Astrocyte (in vitro differentiated cells and primary cell): ENCODE measurements around the gene AKAP13. TPM values are rescaled to one million over a fixed set of nuclear protein-coding genes. Genes with fewer than 3 reads are reported as not detected.

ENCODE experiments used
- DNase-seq: peaks from one replicate; pipeline ENCODE4 v3.0.0-alpha.2; 2010; ENCODE audit warnings: low read depth
- FAIRE-seq: peaks from 2 replicates; lab custom pipeline; 2011; peaks lifted over from hg19 to GRCh38; lab: Jason Lieb, UNC
- H2AFZ ChIP-seq: 2 replicates; pipeline ENCODE4 v1.6.0; 2012; ENCODE audit warnings: low read depth, low read length, inconsistent platforms
- H3K27ac ChIP-seq: 2 replicates; pipeline ENCODE4 v1.5.1; 2011; ENCODE audit warnings: low read depth, low read length, inconsistent platforms
- H3K27me3 ChIP-seq: 2 replicates; pipeline ENCODE4 v1.6.0; 2011; ENCODE audit warnings: low read length, inconsistent platforms; ENCODE audit not compliant: insufficient read depth
- H3K36me3 ChIP-seq: 2 replicates; pipeline ENCODE4 v1.5.1; 2011; ENCODE audit warnings: low read length, inconsistent platforms; ENCODE audit not compliant: insufficient read depth
- H3K4me1 ChIP-seq: 2 replicates; pipeline ENCODE4 v1.5.1; 2011; ENCODE audit warnings: low read length, inconsistent platforms; ENCODE audit not compliant: insufficient read depth
- H3K4me2 ChIP-seq: 2 replicates; pipeline ENCODE4 v1.6.0; 2012; ENCODE audit warnings: low read length, inconsistent platforms
- H3K4me3 ChIP-seq: 2 replicates; pipeline ENCODE4 v1.5.1; 2011; ENCODE audit warnings: low read depth, mild to moderate bottlenecking, low read length, inconsistent platforms; ENCODE audit not compliant: insufficient read depth
- H3K79me2 ChIP-seq: 2 replicates; pipeline ENCODE4 v1.6.0; 2012; ENCODE audit warnings: mild to moderate bottlenecking, low read length, inconsistent platforms; ENCODE audit not compliant: insufficient read depth
- H3K9ac ChIP-seq: 2 replicates; pipeline ENCODE4 v1.6.0; 2012; ENCODE audit warnings: mild to moderate bottlenecking, low read length, inconsistent platforms
- H3K9me3 ChIP-seq: 2 replicates; pipeline ENCODE4 v1.5.1; 2012; ENCODE audit warnings: low read depth, mild to moderate bottlenecking, low read length, inconsistent platforms; ENCODE audit not compliant: insufficient read depth
- H4K20me1 ChIP-seq: 2 replicates; pipeline ENCODE4 v1.6.0; 2012; ENCODE audit warnings: low read length, inconsistent platforms; ENCODE audit not compliant: insufficient read depth
- H3K27ac Mint-ChIP-seq: one replicate; pipeline ENCODE4 v1.8.0; 2021; ENCODE audit warnings: mild to moderate bottlenecking, mixed read lengths; ENCODE audit not compliant: unreplicated experiment
- H3K27me3 Mint-ChIP-seq: one replicate; pipeline ENCODE4 v1.8.0; 2021; ENCODE audit warnings: low read depth, mixed read lengths; ENCODE audit not compliant: unreplicated experiment
- H3K36me3 Mint-ChIP-seq: one replicate; pipeline ENCODE4 v1.8.0; 2021; ENCODE audit warnings: low read depth, mixed read lengths; ENCODE audit not compliant: unreplicated experiment
- H3K4me1 Mint-ChIP-seq: one replicate; pipeline ENCODE4 v1.8.0; 2021; ENCODE audit warnings: low read depth, mixed read lengths; ENCODE audit not compliant: unreplicated experiment
- H3K4me3 Mint-ChIP-seq: one replicate; pipeline ENCODE4 v1.8.0; 2021; ENCODE audit warnings: mild to moderate bottlenecking, moderate library complexity, mixed read lengths; ENCODE audit not compliant: unreplicated experiment
- H3K9me3 Mint-ChIP-seq: one replicate; pipeline ENCODE4 v1.8.0; 2021; ENCODE audit warnings: mild to moderate bottlenecking, mixed read lengths; ENCODE audit not compliant: unreplicated experiment
- EZH2 ChIP-seq: IDR thresholded peaks from 2 replicates; pipeline ENCODE4 v1.6.1; 2012; ENCODE audit warnings: mild to moderate bottlenecking, low read length, inconsistent platforms; ENCODE audit not compliant: insufficient read depth
- total RNA-seq: library from RNA; stranded (reverse); gene quantifications from 2 replicates; pipeline ENCODE4 v1.2.1, GENCODE V29; 2021
- TF ChIP-seq, protein P1 (sequence below): IDR thresholded peaks from 2 replicates; pipeline ENCODE4 v1.5.1; 2011; ENCODE audit warnings: low read depth, mild to moderate bottlenecking, inconsistent platforms, low read length, moderate library complexity; ENCODE audit not compliant: insufficient read depth

Gene AKAP13
- total RNA-seq, 1 donor from 2014 or later: 98.2 TPM

DNA sequence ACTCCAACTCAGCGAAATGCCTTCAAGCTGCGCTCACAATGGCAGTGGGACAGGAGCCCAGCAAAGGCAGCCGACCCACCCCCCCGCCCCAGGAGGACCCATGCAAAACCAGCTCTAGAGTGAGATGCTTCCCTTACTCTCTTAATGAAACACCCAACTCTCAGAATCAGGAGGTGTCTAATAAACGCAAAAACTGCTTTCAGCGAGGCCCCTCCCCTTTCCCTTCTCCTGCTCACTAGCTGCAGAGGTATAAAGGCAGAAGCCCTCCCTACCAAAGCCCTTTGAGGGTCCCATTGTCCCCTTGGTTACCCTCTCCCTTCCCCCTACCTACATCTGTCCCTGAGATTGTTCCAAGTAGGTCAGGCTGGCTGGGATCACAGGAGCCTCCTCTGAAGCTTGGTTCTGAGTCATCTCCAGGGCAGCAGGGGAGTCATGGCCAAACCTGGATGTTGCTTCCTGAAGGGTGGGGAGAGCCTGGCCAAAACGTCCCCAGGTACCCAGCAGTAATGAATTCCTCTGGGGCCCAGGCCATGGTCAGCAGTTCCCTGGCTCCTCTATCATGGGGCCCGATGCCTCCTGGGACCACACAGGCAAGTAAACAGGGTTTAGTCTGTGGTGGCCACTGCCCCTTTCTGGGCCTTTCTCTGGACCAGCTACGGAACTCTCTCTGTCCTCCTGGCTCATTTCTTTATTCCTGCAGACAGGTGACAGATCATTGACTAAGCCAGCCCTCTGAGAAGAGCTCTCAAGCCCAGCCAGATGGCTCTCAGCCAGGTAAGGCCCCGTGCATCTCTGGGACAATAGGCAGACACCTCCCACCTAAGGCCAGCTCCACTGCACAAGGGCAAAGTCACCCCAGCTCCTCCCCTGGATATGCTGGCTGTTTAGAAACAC is 405.7 kb downstream of the AKAP13 start:
- H2AFZ ChIP-seq: peak overlapping the region; percentile 46
- H3K27me3 ChIP-seq: no peaks in the 10 kb centered on the region
- peaks cover 41% of the 10 kb centered on the region for H4K20me1 ChIP-seq
- Mint-ChIP-seq H3K4me3 (peak overlapping the region; percentile 64), H3K36me3 (peaks cover 6% of the 10 kb centered on the region), H3K4me1 (peaks cover 27% of the 10 kb centered on the region), H3K27me3 (no peaks in the 10 kb centered on the region), H3K27ac (peak overlapping the region; percentile 90), H3K9me3 (no peaks in the 10 kb centered on the region)
- H3K79me2 ChIP-seq: peaks cover 75% of the 10 kb centered on the region
- no peaks in the 10 kb centered on the region for H3K9me3 ChIP-seq
- H3K4me1 ChIP-seq: peaks cover 22% of the 10 kb centered on the region
- no peak for TF ChIP-seq EZH2
- TF ChIP-seq, protein P1, sequence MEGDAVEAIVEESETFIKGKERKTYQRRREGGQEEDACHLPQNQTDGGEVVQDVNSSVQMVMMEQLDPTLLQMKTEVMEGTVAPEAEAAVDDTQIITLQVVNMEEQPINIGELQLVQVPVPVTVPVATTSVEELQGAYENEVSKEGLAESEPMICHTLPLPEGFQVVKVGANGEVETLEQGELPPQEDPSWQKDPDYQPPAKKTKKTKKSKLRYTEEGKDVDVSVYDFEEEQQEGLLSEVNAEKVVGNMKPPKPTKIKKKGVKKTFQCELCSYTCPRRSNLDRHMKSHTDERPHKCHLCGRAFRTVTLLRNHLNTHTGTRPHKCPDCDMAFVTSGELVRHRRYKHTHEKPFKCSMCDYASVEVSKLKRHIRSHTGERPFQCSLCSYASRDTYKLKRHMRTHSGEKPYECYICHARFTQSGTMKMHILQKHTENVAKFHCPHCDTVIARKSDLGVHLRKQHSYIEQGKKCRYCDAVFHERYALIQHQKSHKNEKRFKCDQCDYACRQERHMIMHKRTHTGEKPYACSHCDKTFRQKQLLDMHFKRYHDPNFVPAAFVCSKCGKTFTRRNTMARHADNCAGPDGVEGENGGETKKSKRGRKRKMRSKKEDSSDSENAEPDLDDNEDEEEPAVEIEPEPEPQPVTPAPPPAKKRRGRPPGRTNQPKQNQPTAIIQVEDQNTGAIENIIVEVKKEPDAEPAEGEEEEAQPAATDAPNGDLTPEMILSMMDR: no peak
- no peak for FAIRE-seq
- peak overlapping the region; percentile 29 for H3K4me3 ChIP-seq
- peak overlapping the region; percentile 81 for H3K4me2 ChIP-seq
- H3K36me3 ChIP-seq: peaks cover 2% of the 10 kb centered on the region
- H3K27ac ChIP-seq: peak overlapping the region; percentile 71
- H3K9ac ChIP-seq: peak overlapping the region; percentile 27
- peak; percentile 58 for DNase-seq

DNA sequence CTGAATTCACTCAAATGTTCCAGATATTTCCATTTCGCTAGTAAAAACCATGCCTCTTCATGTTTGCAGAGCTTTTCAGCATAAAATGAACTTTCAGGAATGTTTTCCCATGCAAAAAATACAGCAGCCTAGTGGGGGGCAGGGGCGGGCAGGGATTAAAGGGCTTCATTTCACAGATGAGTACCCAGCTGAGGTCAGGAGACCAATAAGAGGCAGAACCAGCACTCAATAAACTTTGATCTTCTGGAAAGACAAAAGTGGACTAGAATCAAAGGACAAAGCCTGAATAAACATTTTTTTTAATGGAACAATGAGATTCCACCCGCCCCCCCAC is 406.3 kb downstream of the AKAP13 start:
- FAIRE-seq: no peak
- no peaks in the 10 kb centered on the region for H3K27me3 ChIP-seq
- H3K27ac Mint-ChIP-seq: no peak overlapping the region

More for the DNA sequence above, 406.3 kb downstream of the AKAP13 start:
- H3K79me2 ChIP-seq: peaks cover 75% of the 10 kb centered on the region
- Mint-ChIP-seq H3K4me1 (peaks cover 27% of the 10 kb centered on the region), H3K4me3 (no peak overlapping the region), H3K9me3 (no peaks in the 10 kb centered on the region), H3K27me3 (no peaks in the 10 kb centered on the region), H3K36me3 (peaks cover 6% of the 10 kb centered on the region)
- peak overlapping the region; percentile 81 for H3K4me2 ChIP-seq
- peak overlapping the region; percentile 46 for H2AFZ ChIP-seq
- H4K20me1 ChIP-seq: peaks cover 45% of the 10 kb centered on the region
- DNase-seq: no peak
- H3K4me3 ChIP-seq: no peak overlapping the region
- H3K4me1 ChIP-seq: peaks cover 22% of the 10 kb centered on the region
- peaks cover 2% of the 10 kb centered on the region for H3K36me3 ChIP-seq
- peak overlapping the region; percentile 27 for H3K9ac ChIP-seq
- TF ChIP-seq EZH2: no peak
- TF ChIP-seq, protein P1: no peak
- H3K27ac ChIP-seq: no peak overlapping the region
- no peaks in the 10 kb centered on the region for H3K9me3 ChIP-seq
